Esophagus squamous epithelium (tissue), 5 donors: ENCODE measurements around the gene ATP11B. TPM values are rescaled to one million over a fixed set of nuclear protein-coding genes. Genes with fewer than 3 reads are reported as not detected.

Source experiments
- DNase-seq: peaks from one replicate; lab custom pipeline; 2025; lab: John Stamatoyannopoulos, UW
- H3K27ac ChIP-seq, 4 donors: fragments of 200-600 bp; sonication (generic); one replicate each; pipeline ENCODE4 v1.5.1; 2016 to 2019; ENCODE audit warnings: mild to moderate bottlenecking in 1 of 4
- H3K27me3 ChIP-seq, 4 donors: fragments of 200-600 bp; sonication (generic); 1 replicate in 3 of 4; 2 replicates in 1 of 4; pipeline versions ENCODE4 v1.5.1 to v1.6.0; 2017 to 2021; ENCODE audit warnings: antibody characterized with exemption in 1 of 4
- H3K36me3 ChIP-seq, 3 donors: fragments of 200-600 bp; sonication (generic); one replicate each; pipeline ENCODE4 v1.5.1; 2016 to 2019
- H3K4me1 ChIP-seq, 3 donors: fragments of 200-600 bp; sonication (generic); one replicate each; pipeline ENCODE4 v1.5.1; 2017 to 2019
- H3K4me3 ChIP-seq, 4 donors: fragments of 200-600 bp; sonication (generic); 1 replicate in 3 of 4; 2 replicates in 1 of 4; pipeline ENCODE4 v1.5.1; 2016 to 2019; ENCODE audit warnings: mild to moderate bottlenecking in 2 of 4, moderate library complexity in 1 of 4
- H3K9me3 ChIP-seq, 3 donors: fragments of 200-600 bp; sonication (generic); one replicate each; pipeline ENCODE4 v1.5.1; 2016 to 2019
- CTCF ChIP-seq, 6 experiments: fragments of 450-650 bp in 4 of 6; fragments of 200-600 bp in 2 of 6; sonication (generic) in 2 of 6; IDR thresholded peaks; one replicate each; pipeline ENCODE4 v1.5.1; 2016 to 2019; ENCODE audit warnings: antibody characterized with exemption in 6 of 6, mild to moderate bottlenecking in 4 of 6, moderate library complexity in 4 of 6
- POLR2A ChIP-seq, 4 donors: fragments of 450-650 bp; IDR thresholded peaks; one replicate each; pipeline ENCODE4 v1.6.1; 2017; ENCODE audit warnings: antibody characterized with exemption in 4 of 4, mild to moderate bottlenecking in 4 of 4, moderate library complexity in 3 of 4
- WGBS, 2 donors: methylation state at CpG; one replicate each; pipeline ENCODE4 v1.1.5; 2018; 5-methylcytosine and 5-hydroxymethylcytosine counted together
- intact Hi-C: fragments of 100-400 bp; cut with DNase I; formaldehyde crosslinking; loops from one replicate; pipeline ENCODE4 v1.15.0; 2022
- total RNA-seq, 4 donors: library from RNA; depleted of rRNA; stranded (reverse); fragments of >200 nt; gene quantifications; one replicate each; pipeline ENCODE4 v1.1.0, GENCODE V29; 2016
- donor health status: DM: yes; HTN: yes; CAD: no.

The ATP11B gene
- total RNA-seq, result 100 to 1,000 TPM in 3 of 4 donors, 10 to 100 TPM in 1; 73.3 to 202 (median 132) TPM

GRCh38 chr3:182792901-182793662, at the start of gene ATP11B:
Gene ATP11B (plus strand): TSS chr3:182793504. CDS start chr3:182793760, 256 bp downstream.
- H3K9me3 ChIP-seq, result no peaks in the 10 kb centered on the region
- peak within 1 kb of the TSS; percentile 97 to 99 (median 98) for H3K27ac ChIP-seq
- no peaks in the 10 kb centered on the region for H3K36me3 ChIP-seq
- no peaks in the 10 kb centered on the region for H3K27me3 ChIP-seq
- WGBS, 2 donors, result 0% methylated on average over 2 to 13 of the region's 74 CpGs
- peak; percentile 21 for DNase-seq
- peak within 1 kb of the TSS; percentile 90 to 98 (median 98) for H3K4me3 ChIP-seq
- H3K4me1 ChIP-seq, result peaks cover 0 to 44% (median 14%) of the 10 kb centered on the region in 3 donors
- TF ChIP-seq CTCF (IDR thresholded peaks at IDR 0.05) (no peak), POLR2A (IDR thresholded peaks at IDR 0.05) (peak in 3 of 4 donors; percentile 39 to 87 (median 72))
- intact Hi-C loops, result no loop called here

- Histone ChIP-seq H3K36me3 (no peaks in the 10 kb centered on the region), H3K27me3 (no peaks in the 10 kb centered on the region), H3K27ac (no peak overlapping the region), H3K4me1 (peaks cover 0 to 14% (median 0%) of the 10 kb centered on the region in 3 donors), H3K9me3 (peaks cover 0 to under 1% (median 0%) of the 10 kb centered on the region in 3 donors), H3K4me3 (no peak overlapping the region)
- DNase-seq, result no peak
- WGBS, 2 donors, result 39 to 46% methylated on average over 3 of the region's 3 CpGs
- intact Hi-C loops, result no loop called here
- TF ChIP-seq CTCF (IDR thresholded peaks at IDR 0.05) (no peak), POLR2A (IDR thresholded peaks at IDR 0.05) (no peak)
Measured at GRCh38 chr3:182746959-182747358, 46.3 kb upstream of the ATP11B start.

- H3K4me3 ChIP-seq, result no peak overlapping the region
- TF ChIP-seq POLR2A (IDR thresholded peaks at IDR 0.05) (no peak), CTCF (IDR thresholded peaks at IDR 0.05) (no peak)
- H3K27me3 ChIP-seq, result peaks cover 0 to 5% (median 0%) of the 10 kb centered on the region in 4 donors
- H3K27ac ChIP-seq, result no peak overlapping the region
- peaks cover 0 to 4% (median 0%) of the 10 kb centered on the region in 3 donors for H3K4me1 ChIP-seq
- intact Hi-C loops, result no loop called here
- H3K9me3 ChIP-seq, result peaks cover 0 to 3% (median 0%) of the 10 kb centered on the region in 3 donors
- H3K36me3 ChIP-seq, result no peaks in the 10 kb centered on the region
- no peak for DNase-seq
Measured at GRCh38 chr3:182755308-182755707, 38.0 kb upstream of the ATP11B start.

GRCh38 chr3:182755712-182756111, 37.6 kb upstream of the ATP11B start:
- 66 to 68% methylated on average over 3 of the region's 3 CpGs for WGBS, 2 donors
- TF ChIP-seq POLR2A (IDR thresholded peaks at IDR 0.05) (no peak), CTCF (IDR thresholded peaks at IDR 0.05) (no peak)
- Histone ChIP-seq H3K9me3 (peaks cover 0 to 3% (median 0%) of the 10 kb centered on the region in 3 donors), H3K4me1 (peaks cover 0 to 4% (median 0%) of the 10 kb centered on the region in 3 donors), H3K27ac (no peak overlapping the region), H3K36me3 (no peaks in the 10 kb centered on the region), H3K4me3 (no peak overlapping the region), H3K27me3 (peaks cover 0 to 5% (median 0%) of the 10 kb centered on the region in 4 donors)
- no peak for DNase-seq
- intact Hi-C loops, result no loop called here

- Histone ChIP-seq H3K27me3 (peaks cover 0 to 5% (median 0%) of the 10 kb centered on the region in 4 donors), H3K27ac (no peak overlapping the region), H3K9me3 (no peaks in the 10 kb centered on the region), H3K4me3 (no peak overlapping the region), H3K36me3 (no peaks in the 10 kb centered on the region), H3K4me1 (no peaks in the 10 kb centered on the region)
- no peak for TF ChIP-seq CTCF (IDR thresholded peaks at IDR 0.05)
- TF ChIP-seq POLR2A (IDR thresholded peaks at IDR 0.05), result no peak
- DNase-seq, result no peak
- intact Hi-C loops, result no loop called here
- WGBS, 2 donors, result 62 to 70% methylated on average over 13 of the region's 13 CpGs
Measured at GRCh38 chr3:182760576-182761164, 32.6 kb upstream of the ATP11B start.
